GM19238 (cell line): Measurements from ENCODE around the gene TM4SF18.
"Not testable (repeated sequence)": the region's sequence is repeated elsewhere in the genome, so short reads cannot be mapped to it uniquely, and the experiment has no call there.

Source experiments
- DNase-seq: peaks from one replicate; pipeline ENCODE4 v3.0.0; 2011; ENCODE audit warnings: low spot score; ENCODE audit not compliant: insufficient read length

TM4SF18 gene

GRCh38 chr3:149368674-149369497 is 35.5 kb upstream of the TM4SF18 start:
- DNase-seq = no peak

GRCh38 chr3:149368201-149368673 is 34.8 kb upstream of the TM4SF18 start:
- no peak for DNase-seq

GRCh38 chr3:149366941-149367840 is 33.8 kb upstream of the TM4SF18 start:
- DNase-seq = no peak

GRCh38 chr3:149366031-149366430 is 32.6 kb upstream of the TM4SF18 start:
- no peak for DNase-seq

GRCh38 chr3:149364624-149365023 is 31.2 kb upstream of the TM4SF18 start:
- DNase-seq = no peak

GRCh38 chr3:149363053-149363452 is 29.6 kb upstream of the TM4SF18 start:
- no peak for DNase-seq

- DNase-seq = no peak
Observed at GRCh38 chr3:149362366-149362765, 28.9 kb upstream of the TM4SF18 start.

GRCh38 chr3:149356630-149357029 is 23.2 kb upstream of the TM4SF18 start:
- no peak for DNase-seq

- DNase-seq = no peak
Observed at GRCh38 chr3:149356044-149356592, 22.7 kb upstream of the TM4SF18 start.

GRCh38 chr3:149353581-149354184 is 20.2 kb upstream of the TM4SF18 start:
- DNase-seq = no peak

GRCh38 chr3:149352556-149352955 is 19.1 kb upstream of the TM4SF18 start:
- DNase-seq = peak; percentile 48

- DNase-seq = no peak
Observed at GRCh38 chr3:149343951-149344350, 10.5 kb upstream of the TM4SF18 start.

GRCh38 chr3:149342413-149343380 is 9.3 kb upstream of the TM4SF18 start:
- no peak for DNase-seq

GRCh38 chr3:149340310-149340933 is 7.0 kb upstream of the TM4SF18 start:
- DNase-seq = no peak

- DNase-seq = no peak
Observed at GRCh38 chr3:149339931-149340309, 6.5 kb upstream of the TM4SF18 start.

GRCh38 chr3:149337486-149337885 is 4.0 kb upstream of the TM4SF18 start:
- DNase-seq = not testable (repeated sequence)

GRCh38 chr3:149336925-149337324 is 3.5 kb upstream of the TM4SF18 start:
- no peak for DNase-seq

GRCh38 chr3:149332771-149333170 is 665 bp downstream of the TM4SF18 start:
- no peak for DNase-seq

GRCh38 chr3:149332227-149332765 is 1.1 kb downstream of the TM4SF18 start:
- DNase-seq = no peak

GRCh38 chr3:149331396-149331795 is 2.0 kb downstream of the TM4SF18 start:
- DNase-seq = no peak
